CD4-positive, alpha-beta T cell treated with Interleukin-4 for 4 hours (primary cell): ENCODE data around the gene FANCL.
"Not testable (repeated sequence)": the region's sequence is repeated elsewhere in the genome, so short reads cannot be mapped to it uniquely, and the experiment has no call there.

Experiments
- DNase-seq: peaks from one replicate; pipeline ENCODE4 v3.0.0-alpha.2; 2020

Gene FANCL

DNA sequence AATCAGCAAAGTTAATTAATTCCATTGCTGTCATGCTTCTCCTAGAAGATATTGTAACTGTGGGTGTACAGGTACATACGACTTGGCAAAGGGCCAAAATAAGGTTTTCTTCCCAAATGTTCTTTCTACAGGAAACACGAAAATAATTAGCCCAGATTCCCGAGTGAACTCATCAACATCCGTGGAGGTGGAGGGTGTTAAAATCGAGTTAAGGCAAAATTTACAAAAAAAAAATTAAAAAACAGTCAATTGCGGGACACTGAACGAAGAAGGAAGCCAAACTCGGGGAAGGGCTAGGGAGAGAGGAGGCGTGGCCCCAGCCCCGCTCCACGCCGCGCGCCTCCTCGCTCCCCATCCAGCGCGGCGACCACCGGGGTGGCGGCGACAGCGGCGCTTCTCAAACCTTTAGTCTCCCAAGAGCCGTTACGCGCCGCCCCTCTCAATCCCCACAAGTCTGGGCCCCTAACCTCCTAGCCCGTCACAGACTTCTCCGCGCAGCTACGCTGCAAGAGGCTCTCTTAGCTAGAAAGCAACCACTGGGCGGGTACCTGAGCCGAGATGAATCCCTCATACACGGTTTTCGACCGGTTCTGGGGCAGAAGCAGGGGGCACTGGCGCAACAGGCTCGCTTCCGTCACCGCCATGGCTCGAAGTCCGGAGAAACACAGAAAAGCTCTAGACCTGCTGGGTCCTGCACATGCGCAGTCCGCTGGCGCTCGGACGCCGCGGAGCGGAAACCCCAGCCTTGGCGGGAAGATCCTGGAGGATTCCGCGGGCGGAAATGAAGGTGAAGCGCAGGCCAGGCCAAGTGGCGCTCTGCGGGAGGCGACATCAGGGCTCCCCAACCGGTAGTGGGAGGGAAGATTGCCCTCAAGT, at the start of gene FANCL:
Gene FANCL (minus strand): TSS at position 656 of the 876 bp plus-strand sequence. CDS start 12 bp downstream, at position 644.
- DNase-seq = peak; percentile 56

- DNase-seq = no peak
Observed at GRCh38 chr2:58289029-58289428, 47.9 kb upstream of the FANCL start.

- DNase-seq = no peak
Observed at GRCh38 chr2:58283931-58284330, 42.8 kb upstream of the FANCL start.

DNA sequence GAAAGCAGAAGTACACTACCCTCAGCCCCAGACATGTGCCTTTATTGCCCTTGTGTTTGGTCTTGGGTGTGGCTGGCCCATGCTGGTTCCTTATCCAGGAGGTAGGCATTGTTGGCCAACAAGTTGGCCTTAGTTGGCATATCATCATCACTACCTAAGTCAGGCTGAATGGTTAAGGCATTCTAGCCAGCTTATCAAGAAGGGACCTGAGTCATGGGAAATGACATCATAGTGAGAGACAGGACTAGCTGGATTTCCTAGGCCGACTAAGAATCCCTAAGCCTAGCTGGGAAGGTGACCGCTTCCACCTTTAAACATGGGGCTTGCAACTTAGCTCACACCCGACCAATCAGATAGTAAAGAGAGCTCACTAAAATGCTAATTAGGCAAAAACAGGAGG, 34.0 kb upstream of the FANCL start:
- not testable (repeated sequence) for DNase-seq

GRCh38 chr2:58271826-58272225, 30.7 kb upstream of the FANCL start:
- no peak for DNase-seq

DNA sequence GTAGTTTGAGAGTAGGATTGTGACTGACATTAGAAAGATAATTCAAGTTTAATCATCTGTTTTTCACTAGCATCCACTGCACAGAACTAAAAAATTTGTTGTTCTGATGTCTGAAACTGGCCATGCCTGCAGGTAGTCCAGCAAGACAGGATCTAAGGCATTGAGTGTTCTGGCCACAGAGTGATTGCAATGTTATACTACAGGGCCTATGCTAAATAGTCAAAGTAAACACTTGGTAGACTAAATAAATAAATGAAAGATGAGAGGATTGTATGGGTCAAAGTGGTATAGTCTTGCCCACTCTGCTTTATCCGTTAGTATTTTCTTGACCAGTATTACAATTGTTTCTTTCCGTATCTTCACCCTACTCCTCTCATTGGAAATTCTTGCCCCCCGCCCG, 27.6 kb upstream of the FANCL start:
- no peak for DNase-seq

DNA sequence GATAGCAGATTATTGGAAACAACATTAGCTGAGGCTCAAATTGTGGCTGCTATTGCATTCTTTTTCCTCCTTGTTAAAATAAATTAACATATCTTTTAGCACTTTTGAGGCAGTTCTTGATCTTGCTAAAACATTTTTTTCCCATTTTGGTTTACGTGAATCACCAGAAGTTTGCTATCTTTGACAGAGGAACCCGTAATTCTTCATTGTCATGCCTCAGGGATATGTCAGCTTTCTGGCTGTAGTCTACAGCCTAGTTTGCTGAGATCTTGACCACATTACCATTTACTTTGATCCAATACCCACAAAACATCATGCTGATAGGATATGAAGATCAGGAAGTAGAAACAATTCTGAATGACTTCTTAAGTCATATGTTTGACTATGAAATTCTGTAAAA, 25.1 kb upstream of the FANCL start:
- DNase-seq = no peak

DNA sequence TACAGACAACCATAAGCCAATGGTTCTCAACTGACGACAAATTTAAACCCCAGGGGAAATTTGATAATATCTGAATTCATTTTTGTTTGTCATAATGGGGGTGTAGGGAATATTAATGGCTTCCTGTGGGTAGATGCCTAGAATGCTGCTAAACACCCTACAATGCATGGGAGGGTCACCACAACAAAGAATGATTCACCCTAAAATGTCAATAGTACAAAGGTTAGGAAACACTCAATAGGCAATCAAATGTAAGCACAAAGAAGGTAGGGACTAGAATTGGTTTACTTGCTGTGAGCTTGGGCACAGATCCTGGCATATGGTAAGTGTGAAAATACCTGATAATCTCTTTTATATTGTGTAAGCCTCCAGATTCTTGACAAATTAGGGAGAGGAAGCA, 20.1 kb upstream of the FANCL start:
- no peak for DNase-seq

GRCh38 chr2:58258456-58258855, 17.3 kb upstream of the FANCL start:
- DNase-seq = not testable (repeated sequence)

DNA sequence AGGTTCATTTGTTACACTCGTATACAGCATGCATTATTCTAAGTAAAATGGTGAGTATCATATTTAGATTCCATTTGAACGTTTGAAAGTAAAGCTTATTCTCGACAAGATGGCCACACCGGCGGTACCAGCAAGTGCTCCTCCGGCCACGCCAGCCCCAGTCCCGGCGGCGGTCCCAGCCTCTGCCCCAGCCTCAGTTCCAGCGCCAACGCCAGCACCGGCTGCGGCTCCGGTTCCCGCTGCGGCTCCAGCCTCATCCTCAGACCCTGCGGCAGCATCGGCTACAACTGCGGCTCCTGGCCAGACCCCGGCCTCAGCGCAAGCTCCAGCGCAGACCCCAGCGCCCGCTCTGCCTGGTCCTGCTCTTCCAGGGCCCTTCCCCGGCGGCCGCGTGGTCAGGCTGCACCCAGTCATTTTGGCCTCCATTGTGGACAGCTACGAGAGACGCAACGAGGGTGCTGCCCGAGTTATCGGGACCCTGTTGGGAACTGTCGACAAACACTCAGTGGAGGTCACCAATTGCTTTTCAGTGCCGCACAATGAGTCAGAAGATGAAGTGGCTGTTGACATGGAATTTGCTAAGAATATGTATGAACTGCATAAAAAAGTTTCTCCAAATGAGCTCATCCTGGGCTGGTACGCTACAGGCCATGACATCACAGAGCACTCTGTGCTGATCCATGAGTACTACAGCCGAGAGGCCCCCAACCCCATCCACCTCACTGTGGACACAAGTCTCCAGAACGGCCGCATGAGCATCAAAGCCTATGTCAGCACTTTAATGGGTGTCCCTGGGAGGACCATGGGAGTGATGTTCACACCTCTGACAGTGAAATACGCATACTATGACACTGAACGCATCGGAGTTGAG, 10.4 kb upstream of the FANCL start:
- not testable (repeated sequence) for DNase-seq

- no peak for DNase-seq
Observed at GRCh38 chr2:58241546-58241864, 380 bp upstream of the FANCL start.

- no peak for DNase-seq
Observed at GRCh38 chr2:58239243-58239925, 1.7 kb downstream of the FANCL start.

GRCh38 chr2:58237741-58238140, 3.4 kb downstream of the FANCL start:
- no peak for DNase-seq

DNA sequence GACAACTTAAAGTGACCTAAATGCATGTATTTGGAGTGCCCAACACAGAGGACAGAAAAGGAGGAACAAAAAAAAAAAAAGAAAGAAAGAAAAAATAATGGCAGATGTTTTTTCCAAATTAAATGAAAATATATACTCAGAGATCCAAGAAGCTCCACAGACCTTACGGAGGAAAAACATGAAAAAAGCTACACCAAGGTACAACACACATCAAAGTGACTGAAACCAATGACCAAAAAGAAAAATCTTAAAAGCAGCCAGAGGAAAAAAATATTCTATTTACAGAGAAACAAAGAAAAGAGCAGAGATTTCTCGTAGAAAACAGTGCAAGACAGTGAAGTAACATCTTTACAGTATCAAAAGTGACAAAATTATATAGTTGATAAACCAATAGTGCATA, 5.1 kb downstream of the FANCL start:
- no peak for DNase-seq

- no peak for DNase-seq
Observed at GRCh38 chr2:58235170-58235569, 6.0 kb downstream of the FANCL start.

- DNase-seq = no peak
Observed at GRCh38 chr2:58228299-58228698, 12.8 kb downstream of the FANCL start.

GRCh38 chr2:58227171-58227917, 13.8 kb downstream of the FANCL start:
- no peak for DNase-seq

- DNase-seq = no peak
Observed at GRCh38 chr2:58221909-58222308, 19.2 kb downstream of the FANCL start.

- DNase-seq = no peak
Observed at GRCh38 chr2:58215429-58215828, 25.7 kb downstream of the FANCL start.

- not testable (repeated sequence) for DNase-seq
Observed at GRCh38 chr2:58210951-58211568, 30.1 kb downstream of the FANCL start.

- DNase-seq = no peak
Observed at GRCh38 chr2:58207189-58207588, 33.9 kb downstream of the FANCL start.

DNA sequence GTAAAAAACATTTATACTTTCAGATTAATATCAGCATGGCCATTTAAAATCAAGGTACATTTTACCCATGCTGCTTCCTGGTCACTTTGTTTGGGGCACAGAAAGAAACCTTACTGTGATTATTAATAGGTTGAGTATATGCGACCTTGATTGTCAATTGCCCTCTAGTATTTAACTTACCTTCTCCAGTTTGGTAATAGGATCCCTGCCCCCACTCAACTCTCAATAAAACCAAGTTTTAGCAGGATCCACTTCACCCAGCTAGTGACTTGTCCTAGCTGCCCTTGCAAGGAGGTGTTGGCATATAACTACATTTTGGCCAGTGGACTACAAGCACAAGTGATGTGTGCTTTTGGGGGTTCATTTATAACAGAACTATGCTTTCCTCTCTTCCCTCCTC, 34.3 kb downstream of the FANCL start:
- DNase-seq = no peak
